ENCODE results near the gene CDON.

The CDON gene

GRCh38 chr11:125956391-125957134 is 106.1 kb downstream of the CDON start:
- no peak for DNase-seq (ENCODE audit: low read depth in 3 of 3)

GRCh38 chr11:125955856-125956255 is 106.8 kb downstream of the CDON start:
- no peak for DNase-seq (ENCODE audit: low read depth in 3 of 3)

- DNase-seq (ENCODE audit: low read depth in 3 of 3), result no peak
These were observed 107.6 kb downstream of the CDON start for GRCh38 chr11:125954945-125955640.

GRCh38 chr11:125954123-125954944 is 108.3 kb downstream of the CDON start:
- DNase-seq (ENCODE audit: low read depth in 3 of 3), result no peak

- DNase-seq (ENCODE audit: low read depth in 3 of 3), result no peak
These were observed 109.2 kb downstream of the CDON start for GRCh38 chr11:125953401-125953935.

DNA sequence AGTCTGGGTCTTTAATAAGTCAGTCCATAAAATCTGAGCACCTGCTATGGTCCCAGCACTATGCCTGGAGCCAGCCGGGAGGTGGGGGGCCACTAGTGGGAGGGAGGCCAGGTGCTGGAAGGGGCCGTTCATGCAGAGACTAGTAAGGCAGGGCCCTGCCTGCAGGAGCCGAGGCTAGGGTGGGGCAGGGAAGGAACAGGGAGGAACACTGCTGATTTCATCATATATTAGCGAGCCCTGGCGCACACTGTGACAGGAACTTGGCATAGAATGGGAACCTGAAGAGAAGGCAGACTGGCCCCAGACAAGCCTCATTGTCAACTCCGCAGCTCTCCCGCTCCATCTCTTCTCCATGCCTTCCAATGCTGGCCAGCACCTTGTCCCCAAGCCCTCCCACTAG is 109.7 kb downstream of the CDON start:
- DNase-seq (ENCODE audit: low read depth in 3 of 3), result no peak

GRCh38 chr11:125952559-125952958 is 110.1 kb downstream of the CDON start:
- no peak for DNase-seq (ENCODE audit: low read depth in 3 of 3)

DNA sequence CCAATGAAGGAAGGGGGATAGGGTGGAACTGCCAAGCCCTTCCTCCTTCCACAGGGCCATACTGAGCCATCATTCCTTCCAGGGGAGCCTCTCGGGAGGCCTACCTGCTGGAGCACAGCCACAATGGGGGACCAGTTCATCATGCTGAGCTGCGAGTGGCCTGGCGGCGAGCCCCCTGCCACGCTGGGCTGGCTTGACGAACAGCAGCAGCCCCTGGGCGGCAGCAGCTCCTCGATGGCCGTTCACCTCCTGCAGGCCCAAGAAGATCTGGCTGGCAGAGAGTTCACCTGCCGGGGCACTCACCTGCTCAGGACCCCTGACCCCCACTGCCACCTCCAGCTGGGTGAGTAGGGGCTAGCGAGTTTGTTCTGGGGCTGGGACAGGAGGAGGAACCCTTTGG is 110.9 kb downstream of the CDON start:
- no peak for DNase-seq (ENCODE audit: low read depth in 3 of 3)

GRCh38 chr11:125950696-125951651 is 111.7 kb downstream of the CDON start:
- no peak for DNase-seq (ENCODE audit: low read depth in 3 of 3)

- DNase-seq (ENCODE audit: low read depth in 3 of 3), result no peak
These were observed 112.5 kb downstream of the CDON start for GRCh38 chr11:125950178-125950490.

GRCh38 chr11:125949271-125950177 is 113.1 kb downstream of the CDON start:
- no peak for DNase-seq (ENCODE audit: low read depth in 3 of 3)

- no peak for DNase-seq (ENCODE audit: low read depth in 3 of 3)
These were observed 114.2 kb downstream of the CDON start for GRCh38 chr11:125948278-125949051.

GRCh38 chr11:125947419-125948277 is 115.0 kb downstream of the CDON start:
- no peak for DNase-seq (ENCODE audit: low read depth in 3 of 3)

DNA sequence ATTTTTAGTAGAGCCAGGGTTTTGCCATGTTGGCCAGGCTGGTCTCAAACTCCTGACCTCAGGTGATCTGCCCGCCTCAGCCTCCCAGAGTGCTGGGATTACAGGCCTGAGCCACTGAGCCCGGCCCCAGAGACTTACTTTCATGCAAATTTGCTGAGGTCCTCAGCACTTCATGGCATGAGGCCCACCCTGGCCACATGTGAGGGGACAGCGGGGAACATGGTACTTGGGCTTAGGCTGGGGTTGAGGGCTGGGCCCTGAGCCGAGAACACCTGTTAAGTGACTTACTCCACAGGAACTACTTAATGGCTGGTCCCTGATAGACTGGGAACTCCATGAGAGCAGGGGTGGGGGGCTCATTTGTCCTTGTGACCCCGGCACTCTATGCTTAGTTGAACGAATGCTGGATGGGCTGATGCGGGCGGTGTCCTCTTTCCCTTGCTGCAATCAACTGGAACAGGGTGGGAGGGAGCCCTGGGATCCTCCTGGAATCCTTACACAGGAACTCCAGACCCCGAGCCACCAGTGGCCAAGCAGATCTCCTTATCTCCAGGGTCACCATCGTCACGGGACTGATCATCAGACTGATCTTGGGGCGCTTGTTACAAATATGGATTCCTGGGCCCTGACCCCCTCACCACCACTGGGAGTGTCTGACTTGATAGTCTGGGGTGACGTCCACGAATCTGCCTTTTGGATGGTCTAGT is 115.8 kb downstream of the CDON start:
- no peak for DNase-seq (ENCODE audit: low read depth in 3 of 3)

DNA sequence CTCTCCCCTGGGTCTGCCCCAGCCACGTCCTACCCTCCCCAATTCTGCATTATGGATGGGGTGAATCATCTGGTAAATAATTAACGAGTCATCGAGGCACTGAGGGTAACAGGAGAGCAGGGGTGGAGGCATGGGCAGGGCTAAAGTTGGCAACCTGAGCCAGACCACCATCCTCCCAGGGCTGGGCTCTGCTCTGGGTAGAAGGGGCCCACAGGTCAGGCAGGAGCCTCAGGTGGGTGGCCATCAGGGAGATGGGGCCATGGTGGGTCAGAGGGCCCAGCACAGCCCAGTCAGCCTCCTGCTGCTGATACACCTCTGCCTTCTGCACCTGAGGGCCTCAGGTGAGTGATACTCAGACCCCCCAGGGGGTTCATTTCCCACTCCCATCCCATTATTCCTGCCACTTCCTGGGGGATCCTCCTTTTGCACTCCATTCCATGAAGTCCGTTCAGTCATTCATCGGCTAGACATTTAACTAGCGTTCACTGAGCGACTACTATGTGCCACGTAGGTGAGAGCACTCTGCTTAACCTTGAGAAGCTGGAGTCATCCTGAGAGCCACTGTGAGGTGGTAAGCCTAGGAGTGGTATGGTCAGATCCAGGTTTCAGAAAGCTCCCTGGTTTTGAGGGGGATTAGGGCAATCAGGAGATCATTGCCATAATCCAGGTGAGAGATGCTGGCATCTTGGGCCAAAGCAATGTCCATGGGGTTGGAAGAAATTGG is 116.7 kb downstream of the CDON start, which contains the start of gene VSIG10L2:
TSS of gene VSIG10L2 (plus strand) at position 248 of the 724 bp plus-strand sequence. CDS start at position 260, 12 bp downstream.
- no peak for DNase-seq (ENCODE audit: low read depth in 3 of 3)

DNA sequence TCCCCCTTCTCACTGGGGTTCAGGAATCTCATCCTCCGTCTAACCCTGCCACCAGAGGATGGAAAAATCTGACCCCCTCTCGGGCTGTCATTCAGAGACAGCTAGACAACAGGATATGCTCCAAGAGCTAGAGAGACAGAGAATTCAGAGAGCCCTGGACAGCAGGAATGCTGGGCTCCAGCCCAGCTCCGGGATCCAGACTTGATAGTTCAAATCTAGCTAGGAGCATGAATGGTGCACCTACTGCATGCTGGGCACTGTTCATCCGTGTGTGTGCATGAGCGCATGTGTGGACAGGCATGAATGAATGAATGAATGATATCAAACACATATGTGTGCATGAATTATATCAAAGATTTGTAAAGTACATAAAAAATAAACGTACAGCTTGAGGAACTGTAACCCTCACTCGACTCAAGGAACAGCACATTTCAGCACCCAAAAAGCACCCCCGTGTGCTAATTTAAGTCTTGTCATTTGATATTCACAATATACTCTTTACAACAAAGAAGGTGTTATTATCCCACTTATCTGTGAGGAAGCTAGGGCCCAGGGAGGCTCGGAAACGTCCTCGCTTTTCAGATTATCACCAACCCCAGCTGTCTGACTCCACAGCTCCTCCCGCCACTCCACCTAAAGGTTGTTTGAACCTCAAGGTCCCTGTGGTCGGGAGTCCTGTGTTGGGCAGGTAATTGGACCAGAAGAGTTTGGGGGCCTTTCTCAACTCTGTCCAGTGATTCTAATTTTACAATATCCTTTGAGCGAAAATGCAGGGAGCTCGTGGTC is 117.5 kb downstream of the CDON start:
- no peak for DNase-seq (ENCODE audit: low read depth in 3 of 3)

Data from stimulated activated CD4-positive, alpha-beta T cell treated with anti-CD3 and anti-CD28 coated beads, TNF-alpha, amount 100 ng/mL, for 4 hours (primary cell).